Choroid plexus epithelial cell (primary cell): ENCODE data around the gene DOCK6.
"Not testable (repeated sequence)": the region's sequence is repeated elsewhere in the genome, so short reads cannot be mapped to it uniquely, and the experiment has no call there.

Experiments
- DNase-seq: peaks from one replicate; pipeline ENCODE4 v3.0.0-alpha.2; 2010; ENCODE audit warnings: low read depth
- H3K4me3 ChIP-seq: 2 replicates; pipeline ENCODE4 v1.5.1; 2011; ENCODE audit warnings: low read depth, mild to moderate bottlenecking, control low read depth, low read length, moderate library complexity
- CTCF ChIP-seq: conservative IDR thresholded peaks from 2 replicates; pipeline ENCODE4 v1.5.1; 2011; ENCODE audit warnings: low read depth, mild to moderate bottlenecking, control low read depth, inconsistent platforms, low read length, moderate library complexity

DOCK6 gene

DNA sequence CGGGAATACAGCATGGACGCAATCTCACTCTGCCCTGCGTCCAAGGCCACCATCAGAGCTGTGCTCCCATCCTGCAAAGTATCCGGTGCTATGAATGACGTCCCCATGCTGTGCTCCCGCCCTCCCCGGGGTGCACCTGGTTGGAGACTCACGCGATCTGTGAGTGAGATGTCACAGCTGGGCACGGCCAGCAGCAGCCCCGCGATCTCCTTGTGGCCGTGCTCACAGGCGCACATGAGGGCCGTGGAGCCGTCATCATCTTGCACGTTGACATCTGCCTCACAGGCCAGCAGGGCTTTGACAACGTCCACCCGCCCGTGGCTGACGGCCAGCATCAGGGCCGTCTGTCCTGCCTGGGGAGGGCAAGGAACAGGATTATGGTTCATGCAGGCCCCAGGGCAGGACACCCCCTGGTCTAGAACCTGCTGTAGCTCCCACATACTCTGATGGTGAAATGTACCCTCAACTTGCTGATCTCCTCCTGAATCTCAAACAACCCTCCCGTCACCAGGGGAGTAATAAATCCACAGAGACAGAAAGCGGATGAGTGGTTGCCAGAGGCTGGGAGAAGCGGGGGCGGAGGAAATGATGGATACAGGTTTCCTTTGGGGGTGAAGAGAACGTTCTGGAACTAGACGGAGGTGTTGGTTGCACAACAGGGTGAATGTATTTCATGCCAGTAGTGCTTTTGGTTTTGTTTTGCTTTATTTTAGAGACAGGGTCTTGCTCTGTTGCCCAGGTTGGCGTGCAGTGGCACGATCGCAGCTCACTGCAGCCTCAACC lies 92.2 kb downstream of the DOCK6 start:
- TF ChIP-seq CTCF, result no peak
- DNase-seq, result peak; percentile 20
- no peak overlapping the region for H3K4me3 ChIP-seq

DNA sequence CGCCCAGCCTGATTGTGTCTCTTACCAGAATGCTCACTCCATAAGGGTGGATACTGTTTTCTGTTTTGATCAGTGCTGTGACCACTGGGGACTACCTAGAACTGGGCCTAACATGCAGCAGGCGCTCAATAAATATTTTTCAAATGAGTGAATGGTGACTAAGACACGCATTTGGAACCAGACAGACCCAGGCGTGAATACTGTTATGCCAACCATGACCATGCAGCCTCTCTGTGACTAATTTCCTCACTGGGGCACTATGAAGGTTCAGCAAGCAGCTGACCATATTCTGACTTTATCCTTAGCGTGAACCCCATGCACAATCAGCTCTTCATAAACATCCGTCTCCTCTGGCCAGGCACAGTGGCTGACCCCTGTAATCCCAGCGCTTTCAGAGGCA lies 93.8 kb downstream of the DOCK6 start:
- TF ChIP-seq CTCF, result no peak
- DNase-seq, result peak; percentile 86
- no peak overlapping the region for H3K4me3 ChIP-seq

DNA sequence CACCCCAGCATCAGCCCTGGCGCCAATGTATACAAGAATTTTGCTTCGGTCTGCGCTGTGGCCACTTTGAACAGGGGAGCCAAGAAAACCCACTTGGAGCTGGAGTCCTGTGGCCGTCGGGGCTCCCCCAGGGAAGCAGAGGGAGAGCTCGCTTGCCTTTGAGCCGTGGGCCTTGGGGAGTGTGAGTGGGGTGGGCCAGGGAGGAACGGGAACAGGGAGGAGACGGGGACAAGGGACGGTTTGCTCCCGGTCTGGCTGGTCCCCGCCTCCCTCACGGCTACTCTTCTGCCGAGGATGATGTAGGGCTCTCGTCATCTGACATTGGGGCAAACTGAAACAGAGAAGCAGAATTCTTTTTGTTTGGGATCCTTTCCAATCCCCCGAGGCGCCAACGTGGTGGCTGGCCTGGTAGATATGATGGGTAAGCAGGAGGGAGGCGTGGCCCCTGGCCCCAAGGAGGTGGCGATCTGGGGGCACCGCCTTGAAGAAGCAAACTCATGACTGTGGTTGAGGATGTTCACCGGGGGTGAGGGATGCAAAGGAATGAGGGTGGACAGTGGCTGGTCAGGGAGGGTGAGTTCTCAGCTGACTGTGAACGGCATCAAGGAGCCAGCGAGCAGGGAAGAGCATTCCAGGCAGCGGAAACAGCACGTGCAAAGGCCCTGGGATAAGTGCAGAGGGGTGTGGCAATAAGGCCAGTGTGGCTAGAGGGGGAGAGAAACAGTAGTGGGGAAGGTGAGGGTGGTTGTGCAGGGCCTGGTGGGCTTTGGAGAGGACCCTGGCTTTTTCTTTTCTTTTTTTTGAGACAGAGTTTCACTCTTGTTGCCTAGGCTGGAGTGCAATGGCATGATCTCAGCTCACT lies 95.8 kb downstream of the DOCK6 start:
- no peak for TF ChIP-seq CTCF
- DNase-seq, result no peak
- H3K4me3 ChIP-seq, result no peak overlapping the region

GRCh38 chr19:11165486-11166030 lies 96.8 kb downstream of the DOCK6 start:
- H3K4me3 ChIP-seq, result no peak overlapping the region
- no peak for DNase-seq

DNA sequence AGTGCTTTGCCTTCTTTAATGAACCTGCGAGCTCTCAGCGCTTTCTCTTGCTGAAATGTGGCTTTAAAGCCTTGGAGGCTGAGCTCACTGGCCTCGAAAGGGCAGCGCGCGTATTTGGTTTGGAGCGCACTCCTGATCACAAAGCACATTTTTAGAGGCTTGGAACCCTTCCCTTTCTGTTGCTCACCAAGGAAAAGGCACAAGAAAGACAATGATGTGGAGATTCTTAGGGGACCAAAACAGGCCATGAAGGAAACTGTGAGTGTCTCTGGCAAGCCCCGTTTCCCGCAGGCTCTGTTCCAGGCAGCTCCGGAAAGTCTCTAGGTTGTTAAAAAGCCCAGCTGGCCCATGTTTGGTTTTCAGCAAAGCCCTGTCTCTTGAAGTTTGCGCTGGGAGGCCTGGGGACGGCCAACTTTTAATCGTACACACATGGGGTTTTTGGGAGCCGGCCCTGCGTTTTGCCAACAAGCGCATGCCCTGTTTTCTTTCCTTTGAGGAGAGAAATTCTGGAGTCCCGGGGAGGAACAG lies 97.4 kb downstream of the DOCK6 start:
- DNase-seq, result peak; percentile 23
- no peak overlapping the region for H3K4me3 ChIP-seq

More at GRCh38 chr19:11165486-11166030, 96.8 kb downstream of the DOCK6 start:
- TF ChIP-seq CTCF, result no peak

GRCh38 chr19:11164296-11164695 lies 98.0 kb downstream of the DOCK6 start:
- H3K4me3 ChIP-seq, result no peak overlapping the region
- DNase-seq, result no peak
- no peak for TF ChIP-seq CTCF

More for the DNA sequence above, 97.4 kb downstream of the DOCK6 start:
- no peak for TF ChIP-seq CTCF

DNA sequence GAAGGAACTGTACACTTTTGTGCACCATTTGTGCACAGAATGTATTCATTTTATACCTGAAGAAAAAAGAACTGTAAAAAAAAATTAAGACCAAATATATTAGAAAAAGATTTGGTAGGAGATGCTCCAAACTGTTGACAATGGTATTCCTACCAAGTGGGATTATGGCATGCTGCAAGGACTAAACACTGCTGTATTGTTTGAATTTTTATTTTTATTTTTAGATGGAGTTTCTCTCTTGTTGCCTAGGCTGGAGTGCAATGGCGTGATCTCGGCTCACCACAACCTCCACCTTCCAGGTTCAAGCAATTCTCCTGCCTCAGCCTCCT lies 101.9 kb downstream of the DOCK6 start:
- DNase-seq, H3K4me3 ChIP-seq: not testable (repeated sequence)
